ENCODE data around the gene RMDN2.

DNA sequence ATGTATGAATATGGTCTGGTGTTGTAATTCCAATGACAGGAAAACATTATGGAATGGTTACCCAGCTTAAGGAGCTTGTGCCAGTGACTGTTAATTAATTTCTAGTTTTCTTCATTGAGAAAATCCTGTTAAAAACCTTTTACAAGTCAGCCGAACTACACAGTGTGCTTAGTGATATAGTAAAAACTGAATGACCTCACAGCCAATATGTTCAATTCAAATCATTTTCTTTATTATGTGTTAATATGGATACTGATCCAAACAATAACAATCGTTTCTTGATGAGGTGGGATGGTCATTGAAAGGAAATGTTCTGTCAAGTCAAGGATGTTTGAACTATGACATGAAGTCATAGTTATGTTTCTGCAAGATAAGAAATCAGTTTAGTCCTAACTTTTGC lies 41.6 kb upstream of the RMDN2 start:
- no peak for TF ChIP-seq POLR2A (IDR thresholded peaks at IDR 0.05; ENCODE audit: low read length)
- TF ChIP-seq GATA1 (IDR thresholded peaks at IDR 0.05; ENCODE audit: low read depth, low read length) = no peak
